NCI-H146 treated with DMSO at 0.1 percent for 48 hours (cell line): Measurements from ENCODE around the gene KLHL3.

Experiments
- DNase-seq: peaks from one replicate; lab custom pipeline; 2025; ENCODE audit not compliant: unreplicated experiment; lab: John Stamatoyannopoulos, UW

KLHL3 gene

GRCh38 chr5:137583129-137583528, 152.8 kb downstream of the KLHL3 start:
- no peak for DNase-seq

GRCh38 chr5:137582218-137582617, 153.7 kb downstream of the KLHL3 start:
- no peak for DNase-seq

- no peak for DNase-seq
Measured at GRCh38 chr5:137581776-137582175, 154.1 kb downstream of the KLHL3 start.

- no peak for DNase-seq
Measured at GRCh38 chr5:137580030-137580429, 155.9 kb downstream of the KLHL3 start.

DNA sequence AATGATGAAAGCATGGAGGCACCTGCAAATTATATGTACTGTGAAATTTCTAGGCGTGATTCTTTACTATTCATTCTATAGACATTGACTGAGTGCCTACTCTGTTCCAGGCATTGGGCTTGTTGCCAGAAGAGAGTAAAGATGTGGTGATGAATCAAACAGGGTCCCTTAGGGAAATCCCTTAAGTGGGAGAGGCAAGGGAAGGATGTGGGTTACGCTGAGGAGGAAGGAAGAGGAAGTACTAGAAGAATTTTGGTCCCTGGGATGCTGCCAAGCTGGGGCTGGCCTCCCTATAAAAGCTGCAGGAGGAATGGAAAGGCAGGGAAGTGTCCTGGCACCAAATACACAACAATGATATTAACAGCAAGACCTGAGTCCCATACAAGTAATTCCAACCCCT, 160.0 kb downstream of the KLHL3 start:
- no peak for DNase-seq

- DNase-seq: no peak
Measured at GRCh38 chr5:137575211-137575610, 160.7 kb downstream of the KLHL3 start.

GRCh38 chr5:137573376-137573775, 162.5 kb downstream of the KLHL3 start:
- no peak for DNase-seq

GRCh38 chr5:137572042-137572695, 163.7 kb downstream of the KLHL3 start:
- no peak for DNase-seq

DNA sequence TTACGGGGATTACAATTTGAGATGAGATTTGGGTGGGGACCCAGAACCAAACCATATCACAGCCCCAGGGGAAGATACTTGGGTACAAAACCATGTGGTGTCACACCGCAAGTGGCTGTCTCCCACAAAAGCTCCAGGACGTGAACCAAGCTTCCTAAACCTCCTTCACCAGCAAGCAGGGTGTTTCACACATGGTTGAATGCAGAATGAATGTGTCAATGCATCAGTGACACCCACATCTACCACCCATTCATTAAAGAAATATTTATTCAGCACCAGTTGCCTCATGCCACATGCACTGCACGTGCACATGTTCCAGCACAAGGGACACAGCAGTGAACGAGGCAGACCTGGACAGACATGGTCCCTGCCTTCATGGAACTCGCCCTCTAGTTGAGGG, 165.8 kb downstream of the KLHL3 start:
- no peak for DNase-seq
